ENCODE measurements around the gene KRT26. TPM values are rescaled to one million over a fixed set of nuclear protein-coding genes. Genes with fewer than 3 reads are reported as not detected.
A peak's percentile ranks its signal among the peaks of the same experiment; 100 is the strongest.
"Not testable (repeated sequence)": the region's sequence is repeated elsewhere in the genome, so short reads cannot be mapped to it uniquely, and the experiment has no call there.

KRT26 gene
- not detected for total RNA-seq
- polyA plus RNA-seq (ENCODE audit: insufficient read depth in 1 of 8, insufficient read length in 8 of 8, low replicate concordance in 1 of 8): under 1 TPM in 1 of 8 donors, not detected in 7; 0.12 TPM
- long read RNA-seq, donor 1: 0 reads
- long read RNA-seq, donor 2: 0 reads
- long read RNA-seq, donor 3: 0 reads
- long read RNA-seq, donor 4: 0 reads
- long read RNA-seq, donor 5: 0 reads
- long read RNA-seq, donor 6: 0 reads
- long read RNA-seq, donor 7: 0 reads
- long read RNA-seq, donor 8: 0 reads
- long read RNA-seq, donor 9: 0 reads
- long read RNA-seq, donor 10: 0 reads
- long read RNA-seq, donor 11: 0 reads

GRCh38 chr17:40772101-40772500, at the start of gene KRT26:
Gene KRT26 (minus strand): TSS chr17:40772201. CDS start chr17:40772113, 88 bp downstream.
- no peak within 1 kb of the TSS for H3K4me3 ChIP-seq (ENCODE audit: low read length)
- H3K4me1 ChIP-seq (ENCODE audit: control insufficient read depth, insufficient read depth, low read length): no peaks in the 10 kb centered on the region
- no peak for DNase-seq
- H3K27ac ChIP-seq (ENCODE audit: low read length): no peak within 1 kb of the TSS
- H3K9me3 ChIP-seq (replicated peaks; ENCODE audit: control insufficient read depth, low read depth, low read length): no peaks in the 10 kb centered on the region
- H3K36me3 ChIP-seq (ENCODE audit: control insufficient read depth, insufficient read depth, low read length): no peaks in the 10 kb centered on the region
- H3K27me3 ChIP-seq (ENCODE audit: control insufficient read depth, insufficient read depth, low read length): peaks cover 5% of the 10 kb centered on the region
- 100% methylated on average over 1 of the region's 3 CpGs for WGBS (ENCODE audit: insufficient coverage)

DNA sequence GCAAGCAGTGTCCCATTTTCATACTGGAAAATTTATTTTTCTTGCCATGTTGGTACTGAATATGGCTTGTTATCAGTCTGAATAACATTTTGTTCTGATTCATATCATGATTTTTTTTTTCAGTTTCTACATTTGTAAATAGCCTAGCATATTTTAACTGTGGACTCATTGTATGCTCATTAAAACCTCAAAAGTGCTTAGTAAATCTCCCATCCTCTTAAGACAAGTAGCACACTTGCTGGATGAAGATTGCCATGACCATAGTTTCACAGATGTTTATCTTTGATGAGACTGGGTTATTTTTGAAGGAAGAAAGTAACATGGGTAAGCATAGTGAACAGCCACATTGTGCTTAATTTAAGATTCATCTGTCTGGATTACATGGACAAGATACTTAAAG, 49.5 kb upstream of the KRT26 start:
- DNase-seq: no peak
- H3K36me3 ChIP-seq (ENCODE audit: control insufficient read depth, insufficient read depth, low read length): peaks cover 7% of the 10 kb centered on the region
- H3K27me3 ChIP-seq (ENCODE audit: control insufficient read depth, insufficient read depth, low read length): no peaks in the 10 kb centered on the region
- no peak overlapping the region for H3K27ac ChIP-seq (ENCODE audit: low read length)
- H3K9me3 ChIP-seq (replicated peaks; ENCODE audit: control insufficient read depth, low read depth, low read length): no peaks in the 10 kb centered on the region
- peaks cover 2% of the 10 kb centered on the region for H3K4me1 ChIP-seq (ENCODE audit: control insufficient read depth, insufficient read depth, low read length)
- H3K4me3 ChIP-seq (ENCODE audit: low read length): no peak overlapping the region

GRCh38 chr17:40820228-40820838, 48.3 kb upstream of the KRT26 start:
- peaks cover 7% of the 10 kb centered on the region for H3K36me3 ChIP-seq (ENCODE audit: control insufficient read depth, insufficient read depth, low read length)
- 56% methylated on average over 2 of the region's 9 CpGs for WGBS (ENCODE audit: insufficient coverage)
- H3K4me3 ChIP-seq (ENCODE audit: low read length): no peak overlapping the region
- H3K27ac ChIP-seq (ENCODE audit: low read length): no peak overlapping the region
- DNase-seq: no peak
- H3K27me3 ChIP-seq (ENCODE audit: control insufficient read depth, insufficient read depth, low read length): no peaks in the 10 kb centered on the region
- H3K9me3 ChIP-seq (replicated peaks; ENCODE audit: control insufficient read depth, low read depth, low read length): no peaks in the 10 kb centered on the region
- H3K4me1 ChIP-seq (ENCODE audit: control insufficient read depth, insufficient read depth, low read length): peaks cover 2% of the 10 kb centered on the region

GRCh38 chr17:40819528-40820125, 47.6 kb upstream of the KRT26 start:
- peaks cover 2% of the 10 kb centered on the region for H3K4me1 ChIP-seq (ENCODE audit: control insufficient read depth, insufficient read depth, low read length)
- H3K36me3 ChIP-seq (ENCODE audit: control insufficient read depth, insufficient read depth, low read length): peaks cover 7% of the 10 kb centered on the region
- H3K27ac ChIP-seq (ENCODE audit: low read length): peak overlapping the region; percentile 94
- no peaks in the 10 kb centered on the region for H3K9me3 ChIP-seq (replicated peaks; ENCODE audit: control insufficient read depth, low read depth, low read length)
- peak overlapping the region; percentile 74 for H3K4me3 ChIP-seq (ENCODE audit: low read length)
- DNase-seq: peak; percentile 55
- no peaks in the 10 kb centered on the region for H3K27me3 ChIP-seq (ENCODE audit: control insufficient read depth, insufficient read depth, low read length)
- WGBS (ENCODE audit: insufficient coverage): 46% methylated on average over 4 of the region's 9 CpGs

DNA sequence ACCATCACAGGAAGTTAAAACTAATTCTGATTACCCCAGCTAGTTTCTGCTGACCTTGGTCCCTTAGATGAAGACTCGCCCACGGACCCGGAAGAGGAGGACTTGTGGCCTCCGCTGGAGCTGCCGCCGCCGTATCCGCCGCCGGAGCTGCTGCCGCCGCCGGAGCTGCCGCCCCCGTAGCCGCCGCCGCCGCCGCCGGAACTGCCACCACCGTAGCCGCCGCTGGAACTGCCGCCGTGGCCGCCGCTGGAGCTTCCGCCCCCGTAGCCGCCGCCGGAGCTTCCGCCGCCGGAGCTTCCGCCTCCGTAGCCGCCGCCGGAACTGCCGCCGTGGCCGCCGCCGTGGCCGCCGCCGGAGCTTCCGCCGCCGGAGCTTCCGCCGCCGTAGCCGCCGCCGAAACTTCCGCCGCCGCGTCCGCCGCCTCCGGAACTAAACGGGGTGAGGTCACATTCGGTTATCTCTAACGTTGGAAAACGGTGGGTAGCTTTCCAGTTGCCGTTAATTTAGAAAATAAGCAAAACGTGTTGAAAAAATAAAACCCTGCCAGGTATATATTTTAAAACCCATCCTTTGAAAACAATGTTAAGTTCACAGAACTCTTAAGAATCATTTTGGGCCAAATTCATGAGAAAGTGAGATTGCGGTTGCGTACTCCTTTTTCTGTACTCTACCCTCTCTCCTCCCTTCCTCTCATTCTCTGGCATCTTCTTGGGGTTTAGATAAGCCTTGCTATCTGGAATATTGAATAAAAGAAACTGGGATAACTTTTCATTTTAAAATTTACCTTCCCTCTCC, 46.9 kb upstream of the KRT26 start:
- Histone ChIP-seq H3K27ac (ENCODE audit: low read length) (peak overlapping the region; percentile 94), H3K9me3 (replicated peaks; ENCODE audit: control insufficient read depth, low read depth, low read length) (no peaks in the 10 kb centered on the region), H3K27me3 (ENCODE audit: control insufficient read depth, insufficient read depth, low read length) (no peaks in the 10 kb centered on the region), H3K4me1 (ENCODE audit: control insufficient read depth, insufficient read depth, low read length) (peaks cover 2% of the 10 kb centered on the region), H3K4me3 (ENCODE audit: low read length) (peak overlapping the region; percentile 74), H3K36me3 (ENCODE audit: control insufficient read depth, insufficient read depth, low read length) (peaks cover 7% of the 10 kb centered on the region)
- DNase-seq: peak; percentile 93
- under 1% methylated on average over 48 of the region's 73 CpGs for WGBS (ENCODE audit: insufficient coverage)

DNA sequence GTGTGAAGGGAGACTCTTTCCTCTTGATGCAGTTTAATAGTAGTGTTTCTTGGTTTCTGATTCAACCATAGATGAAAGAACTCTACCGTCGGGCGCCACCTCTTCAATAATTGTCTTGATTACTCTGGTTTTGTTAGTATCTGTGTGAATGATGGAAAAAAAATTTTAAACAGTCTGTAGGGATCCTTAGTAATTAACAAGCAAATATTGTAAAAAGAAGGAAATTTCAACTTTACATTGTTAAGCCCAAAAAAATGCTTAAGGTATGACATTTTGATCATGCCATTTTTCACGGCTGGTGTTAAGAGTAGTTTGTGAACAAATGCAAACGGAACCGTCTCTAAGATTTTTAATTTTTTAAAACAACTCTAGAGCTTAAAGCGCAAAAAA, 46.3 kb upstream of the KRT26 start:
- 0% methylated on average over 1 of the region's 7 CpGs for WGBS (ENCODE audit: insufficient coverage)
- H3K4me1 ChIP-seq (ENCODE audit: control insufficient read depth, insufficient read depth, low read length): peaks cover 2% of the 10 kb centered on the region
- peaks cover 7% of the 10 kb centered on the region for H3K36me3 ChIP-seq (ENCODE audit: control insufficient read depth, insufficient read depth, low read length)
- H3K4me3 ChIP-seq (ENCODE audit: low read length): peak overlapping the region; percentile 71
- H3K27me3 ChIP-seq (ENCODE audit: control insufficient read depth, insufficient read depth, low read length): no peaks in the 10 kb centered on the region
- no peaks in the 10 kb centered on the region for H3K9me3 ChIP-seq (replicated peaks; ENCODE audit: control insufficient read depth, low read depth, low read length)
- H3K27ac ChIP-seq (ENCODE audit: low read length): peak overlapping the region; percentile 86
- no peak for DNase-seq

GRCh38 chr17:40817103-40817682, 45.2 kb upstream of the KRT26 start:
- 82% methylated on average over 1 of the region's 4 CpGs for WGBS (ENCODE audit: insufficient coverage)
- H3K27ac ChIP-seq (ENCODE audit: low read length): no peak overlapping the region
- peaks cover 7% of the 10 kb centered on the region for H3K36me3 ChIP-seq (ENCODE audit: control insufficient read depth, insufficient read depth, low read length)
- DNase-seq: no peak
- H3K27me3 ChIP-seq (ENCODE audit: control insufficient read depth, insufficient read depth, low read length): peaks cover 2% of the 10 kb centered on the region
- peaks cover 2% of the 10 kb centered on the region for H3K4me1 ChIP-seq (ENCODE audit: control insufficient read depth, insufficient read depth, low read length)
- no peaks in the 10 kb centered on the region for H3K9me3 ChIP-seq (replicated peaks; ENCODE audit: control insufficient read depth, low read depth, low read length)
- H3K4me3 ChIP-seq (ENCODE audit: low read length): no peak overlapping the region

DNA sequence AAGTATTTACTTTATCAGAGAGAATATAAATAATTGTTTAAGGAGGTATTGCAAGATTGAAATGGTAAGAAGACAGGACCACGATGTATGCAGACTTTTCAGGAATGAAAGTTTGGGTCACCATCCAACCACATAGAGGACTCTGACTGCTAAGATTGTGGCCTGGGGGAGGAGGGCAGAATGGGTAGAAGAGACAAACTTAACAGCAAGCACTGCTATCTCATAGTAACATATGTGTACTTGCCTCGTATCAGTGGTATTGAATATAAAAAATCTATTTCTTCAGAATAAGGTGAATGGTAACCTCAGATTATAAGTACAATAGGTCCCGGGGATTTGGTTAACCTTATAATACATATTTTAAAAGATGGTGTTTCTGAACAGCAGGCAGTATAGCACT, 44.6 kb upstream of the KRT26 start:
- WGBS (ENCODE audit: insufficient coverage): no CpG with 5 or more reads among the region's 3 CpGs
- no peak overlapping the region for H3K4me3 ChIP-seq (ENCODE audit: low read length)
- H3K9me3 ChIP-seq (replicated peaks; ENCODE audit: control insufficient read depth, low read depth, low read length): no peaks in the 10 kb centered on the region
- peaks cover 2% of the 10 kb centered on the region for H3K4me1 ChIP-seq (ENCODE audit: control insufficient read depth, insufficient read depth, low read length)
- no peak for DNase-seq
- peaks cover 7% of the 10 kb centered on the region for H3K36me3 ChIP-seq (ENCODE audit: control insufficient read depth, insufficient read depth, low read length)
- H3K27ac ChIP-seq (ENCODE audit: low read length): no peak overlapping the region
- H3K27me3 ChIP-seq (ENCODE audit: control insufficient read depth, insufficient read depth, low read length): peaks cover 2% of the 10 kb centered on the region

GRCh38 chr17:40815381-40815780, 43.4 kb upstream of the KRT26 start:
- DNase-seq: no peak
- peaks cover 2% of the 10 kb centered on the region for H3K27me3 ChIP-seq (ENCODE audit: control insufficient read depth, insufficient read depth, low read length)
- H3K4me3 ChIP-seq (ENCODE audit: low read length): no peak overlapping the region
- H3K9me3 ChIP-seq (replicated peaks; ENCODE audit: control insufficient read depth, low read depth, low read length): no peaks in the 10 kb centered on the region
- H3K27ac ChIP-seq (ENCODE audit: low read length): no peak overlapping the region
- peaks cover 7% of the 10 kb centered on the region for H3K36me3 ChIP-seq (ENCODE audit: control insufficient read depth, insufficient read depth, low read length)
- no CpG with 5 or more reads among the region's 1 CpG for WGBS (ENCODE audit: insufficient coverage)
- peaks cover 2% of the 10 kb centered on the region for H3K4me1 ChIP-seq (ENCODE audit: control insufficient read depth, insufficient read depth, low read length)

- not testable (repeated sequence) for DNase-seq; H3K27me3 ChIP-seq (ENCODE audit: control insufficient read depth, insufficient read depth, low read length); H3K36me3 ChIP-seq (ENCODE audit: control insufficient read depth, insufficient read depth, low read length); H3K27ac ChIP-seq (ENCODE audit: low read length); H3K9me3 ChIP-seq (replicated peaks; ENCODE audit: control insufficient read depth, low read depth, low read length); H3K4me1 ChIP-seq (ENCODE audit: control insufficient read depth, insufficient read depth, low read length); H3K4me3 ChIP-seq (ENCODE audit: low read length)
- WGBS (ENCODE audit: insufficient coverage): no CpG with 5 or more reads among the region's 3 CpGs
These were observed 42.7 kb upstream of the KRT26 start for GRCh38 chr17:40814657-40815056.

Measured in muscle of leg (tissue), 16 donors.